ENCODE data around the gene SYT7.

SYT7 gene

GRCh38 chr11:61551634-61552033 lies 29.2 kb downstream of the SYT7 start:
- no peak overlapping the region for H3K4me3 ChIP-seq (ENCODE audit: low read depth, low read length)
- no peak for DNase-seq (ENCODE audit: low read depth)
- TF ChIP-seq CTCF (IDR thresholded peaks at IDR 0.05; ENCODE audit: low read depth, low read length), result no peak
- TF ChIP-seq MYC (IDR thresholded peaks at IDR 0.05; ENCODE audit: low read depth, low read length), result no peak
- TF ChIP-seq, protein P1, sequence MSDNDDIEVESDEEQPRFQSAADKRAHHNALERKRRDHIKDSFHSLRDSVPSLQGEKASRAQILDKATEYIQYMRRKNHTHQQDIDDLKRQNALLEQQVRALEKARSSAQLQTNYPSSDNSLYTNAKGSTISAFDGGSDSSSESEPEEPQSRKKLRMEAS (IDR thresholded peaks at IDR 0.05; ENCODE audit: low read depth, low read length), result no peak
- no peak for TF ChIP-seq POLR2A (IDR thresholded peaks at IDR 0.05; ENCODE audit: extremely low read depth, insufficient read length)

DNA sequence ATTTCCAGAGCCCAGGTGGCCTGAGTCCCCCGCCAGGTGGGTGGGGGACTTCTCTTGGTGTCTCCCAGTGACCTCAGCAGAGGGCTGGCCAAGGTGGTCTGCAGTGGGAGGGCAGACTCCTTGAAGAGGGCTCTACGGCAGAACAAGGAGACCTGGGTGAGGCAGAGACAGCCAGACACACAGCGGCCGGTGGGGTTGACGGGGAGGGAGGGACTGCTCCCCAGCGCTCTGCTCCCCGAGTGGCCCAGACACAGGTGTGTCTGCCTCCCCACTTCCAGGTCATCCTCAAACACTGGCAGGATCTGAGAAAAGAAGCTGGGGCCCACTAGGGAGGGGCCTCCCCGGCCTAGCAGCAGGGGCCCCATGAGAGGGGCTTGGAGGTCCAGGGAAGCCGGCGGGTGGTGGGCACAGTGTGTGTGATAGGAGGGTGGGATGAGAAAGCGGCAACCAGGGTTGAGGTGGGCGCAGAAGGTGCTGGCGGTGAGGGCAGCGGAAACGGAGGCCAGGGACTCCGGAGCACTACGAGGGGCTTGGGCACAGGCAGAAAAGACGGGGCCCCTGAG lies 30.1 kb downstream of the SYT7 start:
- H3K4me3 ChIP-seq (ENCODE audit: low read depth, low read length), result no peak overlapping the region
- TF ChIP-seq, protein P1 (IDR thresholded peaks at IDR 0.05; ENCODE audit: low read depth, low read length), result no peak
- TF ChIP-seq MYC (IDR thresholded peaks at IDR 0.05; ENCODE audit: low read depth, low read length), result no peak
- no peak for TF ChIP-seq POLR2A (IDR thresholded peaks at IDR 0.05; ENCODE audit: extremely low read depth, insufficient read length)
- TF ChIP-seq CTCF (IDR thresholded peaks at IDR 0.05; ENCODE audit: low read depth, low read length), result no peak
- no peak for DNase-seq (ENCODE audit: low read depth)

DNA sequence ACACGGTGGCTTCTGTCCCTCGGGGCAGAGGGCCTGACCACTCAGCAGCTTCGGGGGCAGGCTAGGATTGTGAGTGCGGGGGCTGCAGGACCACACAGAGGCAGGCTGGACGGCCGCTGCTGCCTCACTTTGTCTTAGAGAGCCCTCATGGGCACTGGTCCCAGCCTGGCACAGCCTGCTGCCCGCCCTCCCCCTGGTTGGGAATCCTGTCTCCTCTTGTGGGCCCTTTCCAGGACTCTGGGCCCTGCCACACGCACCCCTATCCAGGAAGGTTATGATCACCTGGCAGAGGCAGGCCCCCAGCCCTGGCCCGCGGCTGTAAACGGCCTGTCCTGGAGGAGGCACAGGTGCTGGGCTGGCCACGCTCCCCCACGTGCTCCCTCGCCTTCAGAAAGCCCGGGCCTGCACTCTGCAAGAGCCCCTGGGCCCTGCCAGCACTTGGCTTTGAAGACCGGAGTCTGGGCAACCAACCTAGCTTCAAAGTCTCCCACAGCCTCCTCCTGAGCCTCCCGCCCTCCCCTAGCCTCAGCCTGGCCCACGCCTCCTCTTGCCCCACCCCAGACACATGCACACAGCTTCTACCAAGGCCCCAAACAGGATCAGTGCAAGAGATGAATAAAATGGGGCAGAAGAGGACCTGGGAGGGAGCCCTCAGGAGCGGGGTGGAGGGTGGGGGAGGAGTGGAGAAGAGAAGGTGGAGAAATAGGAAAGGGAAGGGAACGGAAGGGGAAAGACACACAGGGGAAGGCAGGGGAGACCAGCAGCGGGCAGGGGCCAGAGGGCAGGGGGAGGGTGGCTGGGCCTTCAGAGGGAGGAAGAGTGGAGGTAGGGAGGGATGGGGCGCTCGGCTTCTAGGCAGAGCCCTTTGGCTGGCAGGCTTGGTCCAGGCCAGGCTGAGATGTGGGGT lies 31.0 kb downstream of the SYT7 start:
- no peak overlapping the region for H3K4me3 ChIP-seq (ENCODE audit: low read depth, low read length)
- no peak for TF ChIP-seq CTCF (IDR thresholded peaks at IDR 0.05; ENCODE audit: low read depth, low read length)
- TF ChIP-seq, protein P1 (IDR thresholded peaks at IDR 0.05; ENCODE audit: low read depth, low read length), result no peak
- no peak for TF ChIP-seq POLR2A (IDR thresholded peaks at IDR 0.05; ENCODE audit: extremely low read depth, insufficient read length)
- TF ChIP-seq MYC (IDR thresholded peaks at IDR 0.05; ENCODE audit: low read depth, low read length), result no peak
- DNase-seq (ENCODE audit: low read depth), result no peak

- TF ChIP-seq, protein P1 (IDR thresholded peaks at IDR 0.05; ENCODE audit: low read depth, low read length), result no peak
- TF ChIP-seq MYC (IDR thresholded peaks at IDR 0.05; ENCODE audit: low read depth, low read length) (no peak), POLR2A (IDR thresholded peaks at IDR 0.05; ENCODE audit: extremely low read depth, insufficient read length) (no peak), CTCF (IDR thresholded peaks at IDR 0.05; ENCODE audit: low read depth, low read length) (no peak)
- no peak overlapping the region for H3K4me3 ChIP-seq (ENCODE audit: low read depth, low read length)
- no peak for DNase-seq (ENCODE audit: low read depth)
These were observed 31.7 kb downstream of the SYT7 start for GRCh38 chr11:61549177-61549576.

DNA sequence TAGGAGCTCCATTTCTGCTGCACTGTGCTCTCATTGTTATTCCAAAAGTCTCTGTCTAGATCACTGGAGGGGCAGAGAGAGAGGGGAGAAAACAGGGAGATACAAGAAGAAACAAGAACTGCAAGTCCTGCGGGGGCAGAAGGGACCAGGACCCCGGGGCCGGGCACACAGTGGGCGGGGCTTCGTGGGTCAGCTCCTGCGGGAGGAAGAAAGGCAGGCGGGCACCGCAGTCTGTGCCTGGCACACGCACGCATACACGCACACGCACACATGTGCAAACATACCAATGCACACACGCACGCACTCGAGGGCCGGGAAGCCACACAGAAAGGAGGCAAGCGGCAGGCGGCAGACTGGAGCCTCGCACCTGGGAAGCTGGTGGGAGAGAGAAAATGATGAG lies 33.6 kb downstream of the SYT7 start:
- TF ChIP-seq CTCF (IDR thresholded peaks at IDR 0.05; ENCODE audit: low read depth, low read length) (no peak), POLR2A (IDR thresholded peaks at IDR 0.05; ENCODE audit: extremely low read depth, insufficient read length) (no peak)
- H3K4me3 ChIP-seq (ENCODE audit: low read depth, low read length), result no peak overlapping the region
- DNase-seq (ENCODE audit: low read depth), result no peak

Measured in NB4 (cell line).